ENCODE data around the gene DYSF.

DNA sequence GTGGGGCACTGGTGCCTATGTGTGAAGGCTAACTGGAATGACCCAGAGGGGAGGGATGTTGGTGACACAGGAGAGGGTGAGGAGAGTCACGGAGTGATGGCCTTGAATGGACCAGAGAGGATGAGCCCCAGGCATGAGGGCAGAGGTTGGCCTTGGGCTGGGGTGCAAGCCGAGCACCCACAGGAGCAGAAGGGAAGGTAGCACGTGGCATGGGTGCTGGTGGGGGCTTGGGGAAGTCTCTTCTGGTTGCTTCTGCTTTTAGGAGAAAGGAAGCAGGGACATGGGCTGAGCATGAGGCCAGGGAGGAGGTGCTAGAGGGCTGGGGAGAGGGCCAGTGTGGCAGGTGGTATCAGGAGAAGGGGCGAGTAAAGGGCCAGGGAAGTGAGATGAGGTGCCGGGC lies 183.8 kb downstream of the DYSF start:
- TF ChIP-seq CTCF (IDR thresholded peaks at IDR 0.05) (no peak), SIN3A (IDR thresholded peaks at IDR 0.05; ENCODE audit: borderline replicate concordance, insufficient read depth, low read depth, low read length) (no peak), POLR2AphosphoS5 (IDR thresholded peaks at IDR 0.05; ENCODE audit: low read depth, low read length) (no peak)
- TF ChIP-seq, protein P1, sequence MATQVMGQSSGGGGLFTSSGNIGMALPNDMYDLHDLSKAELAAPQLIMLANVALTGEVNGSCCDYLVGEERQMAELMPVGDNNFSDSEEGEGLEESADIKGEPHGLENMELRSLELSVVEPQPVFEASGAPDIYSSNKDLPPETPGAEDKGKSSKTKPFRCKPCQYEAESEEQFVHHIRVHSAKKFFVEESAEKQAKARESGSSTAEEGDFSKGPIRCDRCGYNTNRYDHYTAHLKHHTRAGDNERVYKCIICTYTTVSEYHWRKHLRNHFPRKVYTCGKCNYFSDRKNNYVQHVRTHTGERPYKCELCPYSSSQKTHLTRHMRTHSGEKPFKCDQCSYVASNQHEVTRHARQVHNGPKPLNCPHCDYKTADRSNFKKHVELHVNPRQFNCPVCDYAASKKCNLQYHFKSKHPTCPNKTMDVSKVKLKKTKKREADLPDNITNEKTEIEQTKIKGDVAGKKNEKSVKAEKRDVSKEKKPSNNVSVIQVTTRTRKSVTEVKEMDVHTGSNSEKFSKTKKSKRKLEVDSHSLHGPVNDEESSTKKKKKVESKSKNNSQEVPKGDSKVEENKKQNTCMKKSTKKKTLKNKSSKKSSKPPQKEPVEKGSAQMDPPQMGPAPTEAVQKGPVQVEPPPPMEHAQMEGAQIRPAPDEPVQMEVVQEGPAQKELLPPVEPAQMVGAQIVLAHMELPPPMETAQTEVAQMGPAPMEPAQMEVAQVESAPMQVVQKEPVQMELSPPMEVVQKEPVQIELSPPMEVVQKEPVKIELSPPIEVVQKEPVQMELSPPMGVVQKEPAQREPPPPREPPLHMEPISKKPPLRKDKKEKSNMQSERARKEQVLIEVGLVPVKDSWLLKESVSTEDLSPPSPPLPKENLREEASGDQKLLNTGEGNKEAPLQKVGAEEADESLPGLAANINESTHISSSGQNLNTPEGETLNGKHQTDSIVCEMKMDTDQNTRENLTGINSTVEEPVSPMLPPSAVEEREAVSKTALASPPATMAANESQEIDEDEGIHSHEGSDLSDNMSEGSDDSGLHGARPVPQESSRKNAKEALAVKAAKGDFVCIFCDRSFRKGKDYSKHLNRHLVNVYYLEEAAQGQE (IDR thresholded peaks at IDR 0.05; ENCODE audit: insufficient read depth in 1 of 2, low read depth in 2 of 2, low read length in 1 of 2): no peak
